Activated CD8-positive, alpha-beta memory T cell treated with anti-CD3 and anti-CD28 coated beads, Interleukin-2, amount 50 U/mL, for 4 hours (primary cell): ENCODE results near the gene LRRC51.
"Not testable (repeated sequence)": the region's sequence is repeated elsewhere in the genome, so short reads cannot be mapped to it uniquely, and the experiment has no call there.

Source experiments
- DNase-seq: peaks from one replicate; pipeline ENCODE4 v3.0.0-alpha.2; 2020

The LRRC51 gene

DNA sequence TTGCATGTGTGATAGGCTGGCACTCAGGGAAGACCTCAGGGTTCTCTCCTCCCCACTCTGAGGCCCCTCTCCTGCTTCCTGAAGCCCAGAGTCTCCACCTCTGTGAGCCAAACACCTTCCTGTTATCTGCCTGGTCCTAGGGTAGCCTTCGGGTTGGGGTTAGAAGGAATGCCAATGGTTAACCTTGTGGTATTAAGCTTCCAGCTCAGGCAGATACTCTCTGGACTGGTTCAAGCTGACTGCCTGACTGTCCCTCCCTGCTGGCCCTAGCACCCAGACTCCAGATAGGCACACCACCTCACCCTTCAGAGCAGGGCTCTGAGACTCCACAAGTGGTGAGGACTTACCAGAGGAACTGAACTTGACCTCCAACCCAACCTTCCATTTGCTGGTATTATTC lies 61.9 kb downstream of the LRRC51 start:
- not testable (repeated sequence) for DNase-seq

DNA sequence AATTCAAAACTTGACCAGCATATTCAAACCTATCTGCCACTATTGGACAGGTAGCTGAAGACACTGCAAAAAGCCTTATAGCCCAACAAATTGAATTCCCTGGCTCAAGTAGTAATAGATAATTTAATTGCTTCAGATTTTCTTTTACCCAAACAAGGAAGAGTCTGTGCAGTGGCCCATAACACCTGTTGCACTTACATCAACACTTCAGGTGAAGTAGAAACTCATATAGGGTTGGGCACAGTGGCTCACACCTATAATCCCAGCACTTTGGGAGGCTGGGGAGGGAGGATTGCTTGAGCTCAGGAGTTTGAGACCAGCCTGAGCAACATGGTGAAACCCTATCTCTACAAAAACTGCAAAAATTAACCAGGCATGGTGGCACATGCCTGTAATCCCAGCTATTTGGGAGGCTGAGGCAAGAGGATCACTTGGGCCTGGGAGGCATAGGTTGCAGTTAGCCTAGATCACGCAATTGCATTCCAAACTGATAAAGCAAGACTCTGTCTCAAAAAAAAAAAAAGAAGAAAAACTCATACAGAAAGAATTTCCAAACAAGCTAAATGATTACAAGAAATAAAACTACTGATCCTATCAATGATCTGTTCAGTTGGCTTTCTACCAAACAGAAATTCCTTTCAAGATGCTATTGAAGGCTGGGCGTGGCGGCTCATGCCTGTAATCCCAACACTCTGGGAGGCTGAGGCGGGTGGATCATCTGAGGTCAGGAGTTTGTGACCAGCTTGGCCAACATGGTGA lies 64.3 kb downstream of the LRRC51 start:
- DNase-seq, result no peak
